T-helper 2 cell treated with Interferon-gamma antibody and Interleukin-4, amounts not matched to agents 100 ng/mL and 5 ng/mL, for 36 hours (primary cell): ENCODE results near the gene PPP3CA. TPM values are rescaled to one million over a fixed set of nuclear protein-coding genes. Genes with fewer than 3 reads are reported as not detected.

ENCODE experiments used
- intact Hi-C: fragments of 100-400 bp; cut with micrococcal nuclease; formaldehyde crosslinking; loops from one replicate; pipeline ENCODE4 v1.15.1; 2023
- total RNA-seq: library from RNA; stranded (reverse); gene quantifications from 2 replicates; pipeline ENCODE4 v1.2.3, GENCODE V29; 2022

The PPP3CA gene
- total RNA-seq, 1 donor from 2014 or later, result 19.9 TPM

DNA sequence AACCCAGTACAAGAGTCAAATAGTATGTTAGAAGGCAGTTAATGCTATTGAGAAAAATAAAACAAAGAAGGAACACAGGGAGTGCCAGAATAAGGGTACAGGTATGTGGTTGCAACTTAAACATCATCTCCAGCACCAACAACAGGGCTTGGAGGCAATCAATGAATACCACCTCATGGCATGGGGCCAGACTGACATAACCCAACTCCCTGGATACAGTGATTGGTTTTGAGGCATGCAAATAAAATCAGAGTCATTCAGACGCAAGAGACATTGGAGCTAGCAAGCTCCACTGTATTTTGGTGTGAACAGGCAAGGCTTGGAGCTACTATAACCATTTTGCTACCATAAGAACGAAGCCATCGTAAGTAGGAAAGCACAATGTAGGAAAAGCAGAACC, 56.7 kb downstream of the PPP3CA start:
- intact Hi-C loops, result no loop called here

DNA sequence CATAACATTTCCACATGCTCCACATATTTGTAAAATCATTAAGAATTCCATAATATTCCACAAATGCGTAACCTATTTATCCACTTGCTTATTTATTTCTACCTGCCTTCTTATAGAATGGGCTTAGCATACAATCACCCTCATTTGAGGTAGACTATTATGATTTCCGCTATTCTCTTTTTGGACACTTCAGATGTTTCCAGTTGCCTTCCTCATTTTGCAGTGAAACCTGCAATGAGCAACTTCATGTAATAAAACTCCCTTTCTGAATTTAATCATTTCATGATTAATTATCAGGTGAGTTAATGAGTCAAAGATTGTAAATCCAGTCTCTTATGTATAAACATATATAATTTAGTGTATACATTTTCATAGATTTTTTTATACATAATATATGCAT, 58.0 kb downstream of the PPP3CA start:
- intact Hi-C loops, result no loop called here

DNA sequence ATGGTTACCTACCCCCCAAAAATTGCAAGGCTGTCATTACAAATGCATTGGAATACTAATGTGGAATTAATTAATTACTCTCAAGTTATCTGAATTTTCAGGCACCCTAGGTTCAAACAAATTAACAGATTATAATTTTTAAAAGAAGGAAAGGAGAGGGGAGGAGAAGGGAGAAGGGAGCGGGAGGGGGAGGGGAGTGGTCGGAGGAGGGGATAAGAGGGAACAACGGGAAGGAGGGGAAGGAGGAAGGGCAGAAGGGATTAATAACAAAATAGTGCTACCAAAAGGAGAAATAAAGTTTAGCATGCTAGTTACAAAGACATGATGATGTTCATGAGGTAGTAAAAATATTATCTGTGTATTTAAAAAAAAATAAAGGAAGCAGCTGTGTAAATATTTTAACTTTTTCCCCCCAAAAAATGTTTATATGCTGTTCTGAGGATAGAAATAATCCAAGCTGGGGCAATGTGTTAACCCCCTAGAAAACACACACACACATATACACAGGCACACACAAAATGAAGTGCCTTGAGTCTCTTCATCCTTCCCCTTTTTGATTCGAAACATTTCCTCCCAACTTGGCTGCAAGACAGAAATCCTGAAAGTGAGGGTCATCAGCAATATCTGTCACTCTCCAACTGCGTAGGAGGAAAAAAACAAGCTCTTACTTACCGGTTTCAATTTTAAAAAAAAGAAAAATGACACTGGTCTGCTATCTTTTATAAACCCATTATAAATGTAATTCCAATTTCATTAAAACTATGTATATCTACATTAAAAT, 58.8 kb downstream of the PPP3CA start:
- intact Hi-C loops, result no loop called here

DNA sequence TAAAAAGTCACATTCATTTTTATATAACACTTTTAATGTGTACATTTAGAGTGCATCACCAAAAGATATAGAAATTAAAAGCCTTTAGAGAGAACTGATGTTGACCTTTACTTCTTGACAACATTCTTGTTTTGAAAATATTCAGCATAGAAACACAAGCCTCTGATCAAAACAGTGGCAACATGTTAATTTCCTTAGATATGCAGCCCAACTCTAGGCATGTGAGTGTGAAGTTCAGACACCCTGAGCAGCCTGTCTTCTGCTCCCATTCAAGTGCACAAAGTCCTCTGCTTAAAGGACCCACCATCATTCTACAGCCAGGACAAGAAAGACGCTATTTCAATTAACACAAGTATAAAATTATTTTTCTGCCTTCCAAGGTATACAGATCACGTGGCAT, 60.0 kb downstream of the PPP3CA start:
- intact Hi-C loops, result no loop called here

DNA sequence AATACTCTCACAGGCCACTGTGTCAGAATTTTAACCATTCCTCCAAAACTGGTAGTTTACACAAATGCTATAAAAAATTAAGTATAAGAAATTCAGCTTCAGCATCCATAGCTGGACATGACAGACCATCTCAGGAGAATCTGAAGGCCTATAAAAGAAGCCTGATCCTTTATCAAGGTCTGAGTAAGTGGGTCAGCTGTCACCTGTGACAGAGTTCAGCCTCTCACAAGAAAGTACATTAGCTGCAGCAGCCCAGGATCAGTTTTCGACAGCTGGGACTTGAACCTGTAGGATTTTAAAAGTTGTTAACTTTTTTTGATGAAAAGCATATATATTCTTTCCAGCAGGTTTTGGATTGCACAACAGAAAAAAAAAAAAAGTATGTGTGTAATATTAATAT, 60.7 kb downstream of the PPP3CA start:
- intact Hi-C loops, result no loop called here

DNA sequence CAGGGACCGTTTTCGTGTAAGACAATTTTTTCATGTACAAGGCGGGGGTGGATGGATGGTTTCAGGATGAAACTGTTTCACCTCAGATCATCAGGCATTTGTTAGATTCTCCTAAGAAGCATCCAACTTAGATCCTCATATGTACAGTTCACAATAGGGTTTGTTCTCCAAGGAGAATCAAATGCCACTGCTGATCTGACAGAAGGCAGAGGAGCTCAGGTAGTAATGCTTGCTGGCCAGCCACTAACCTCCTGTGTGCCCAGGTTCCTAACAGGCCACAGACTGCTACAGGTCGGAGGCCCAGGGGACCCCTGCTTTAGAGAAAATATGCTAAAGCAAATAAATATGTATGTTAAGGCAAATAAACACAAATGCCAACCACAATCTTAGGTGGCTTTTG, 61.3 kb downstream of the PPP3CA start:
- intact Hi-C loops, result no loop called here

DNA sequence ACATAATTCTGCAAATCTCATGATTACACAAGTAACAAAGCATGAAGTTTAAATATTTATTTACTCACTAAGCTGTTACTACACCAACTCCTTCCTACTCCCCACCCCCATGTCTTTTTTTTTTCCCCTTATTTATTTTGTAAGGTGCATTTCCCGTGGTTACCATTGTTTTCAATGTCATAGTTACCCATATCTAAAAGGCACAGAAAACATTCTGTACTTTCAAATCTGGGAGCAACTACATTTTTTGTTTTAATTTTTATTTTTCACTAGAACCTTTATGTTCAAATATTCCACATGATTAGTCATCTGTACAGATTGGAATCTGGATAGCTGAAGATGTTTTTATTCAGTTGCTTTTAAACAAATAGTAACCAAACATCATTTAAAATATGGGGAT, 62.8 kb downstream of the PPP3CA start:
- intact Hi-C loops, result no loop called here

GRCh38 chr4:101283434-101283833, 63.9 kb downstream of the PPP3CA start:
- intact Hi-C loops, result loop anchor here (2.0 kb wide), 1 partner anchor 63 kb away; the partner anchor contains the start of gene PPP3CA

GRCh38 chr4:101282076-101282844, 65.1 kb downstream of the PPP3CA start:
- intact Hi-C loops, result loop anchor here (2.0 kb wide), 1 partner anchor 65 kb away; the partner anchor contains the start of gene PPP3CA

DNA sequence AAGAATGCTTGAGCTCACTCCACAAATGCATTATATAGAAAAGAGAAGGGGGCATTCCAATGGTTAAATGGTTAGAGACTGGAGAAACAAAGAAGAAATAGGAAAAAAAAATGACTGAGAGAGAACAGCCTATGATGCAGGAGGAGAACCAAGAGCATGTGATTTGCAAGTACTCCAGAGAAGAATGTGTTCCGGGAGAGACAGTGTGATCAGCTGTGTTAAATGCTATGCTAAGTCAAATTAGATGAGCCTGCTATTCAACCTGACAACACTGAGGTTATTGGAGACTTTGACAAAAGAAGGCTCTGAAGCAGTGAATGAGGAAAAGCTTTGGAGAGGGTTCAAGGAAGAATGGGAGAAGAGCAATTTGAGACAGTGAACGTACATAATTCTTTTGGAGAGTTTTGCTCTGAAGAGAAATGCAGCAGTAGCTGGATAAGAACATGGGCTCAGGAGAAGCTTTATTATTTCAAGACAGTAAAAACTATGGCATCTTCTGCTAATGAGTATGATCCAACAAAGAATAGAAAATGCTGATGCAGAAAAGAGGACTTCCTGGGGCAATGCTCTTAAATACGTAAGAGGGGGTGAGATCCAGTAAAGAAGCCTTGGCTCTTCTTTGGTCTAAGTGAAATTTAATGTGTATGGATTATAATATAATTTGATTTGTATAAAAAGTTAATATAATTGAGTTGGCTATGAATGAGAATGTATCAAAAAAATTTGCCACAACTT, 66.3 kb downstream of the PPP3CA start:
- intact Hi-C loops, result no loop called here

DNA sequence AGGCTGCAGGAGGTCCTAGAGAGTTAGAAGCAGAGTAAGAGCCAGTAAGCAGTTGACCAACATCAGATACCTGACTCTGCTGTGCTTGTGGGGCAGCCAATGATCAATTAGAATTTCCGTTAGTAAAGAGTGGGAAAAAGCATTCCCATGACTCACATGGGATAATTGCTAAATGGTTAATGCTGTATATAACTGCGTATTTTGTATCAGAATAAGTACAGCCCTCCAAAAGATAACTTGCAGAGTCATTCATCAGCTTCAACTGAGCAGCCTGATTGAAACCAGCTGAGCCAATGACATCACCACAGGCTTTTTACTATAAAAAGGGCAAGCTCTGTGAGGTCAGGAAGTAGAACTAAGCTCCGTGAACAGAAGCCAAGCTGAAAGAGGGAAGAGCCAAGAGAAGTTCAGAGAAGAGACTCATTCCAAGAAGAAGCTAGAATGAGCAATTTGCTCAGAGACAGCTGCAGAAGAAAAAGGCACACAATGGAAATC, 67.9 kb downstream of the PPP3CA start:
- intact Hi-C loops, result no loop called here

DNA sequence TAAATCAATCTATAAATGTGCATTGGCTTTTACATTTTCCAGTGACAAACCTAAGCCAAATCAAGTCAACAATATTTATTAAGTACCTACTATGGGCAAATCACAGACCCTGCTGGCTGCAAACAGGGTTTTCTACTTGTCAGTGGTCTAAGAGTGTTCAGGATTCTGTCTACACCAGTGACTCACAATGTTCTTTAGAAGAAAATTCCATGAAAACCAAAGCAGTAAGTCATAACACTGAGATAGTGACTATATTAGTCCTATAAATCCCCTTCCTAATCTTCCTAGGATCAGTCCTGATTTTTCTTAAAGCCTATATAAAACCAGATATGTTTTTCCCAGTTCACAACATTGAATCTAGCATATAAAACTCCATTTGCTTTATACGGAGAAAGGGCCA, 69.7 kb downstream of the PPP3CA start:
- intact Hi-C loops, result no loop called here

DNA sequence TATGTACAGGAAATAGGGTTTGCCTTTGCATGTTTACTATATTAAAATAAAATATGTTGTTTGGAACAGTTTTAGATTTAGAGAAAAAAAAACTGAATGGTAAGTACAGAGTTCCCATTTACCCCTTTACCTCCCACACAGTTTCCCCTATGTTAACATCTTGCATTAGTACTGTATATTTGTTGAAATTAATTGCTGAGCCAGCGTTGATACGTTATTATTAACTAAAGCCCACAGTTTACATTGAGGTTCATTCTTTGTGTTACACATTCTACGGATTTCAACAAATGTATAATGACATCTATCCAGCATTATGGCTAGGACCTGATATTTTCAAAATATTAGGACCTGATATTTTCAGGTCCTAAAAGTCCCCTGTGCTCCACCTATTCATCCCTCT, 70.7 kb downstream of the PPP3CA start:
- intact Hi-C loops, result no loop called here

DNA sequence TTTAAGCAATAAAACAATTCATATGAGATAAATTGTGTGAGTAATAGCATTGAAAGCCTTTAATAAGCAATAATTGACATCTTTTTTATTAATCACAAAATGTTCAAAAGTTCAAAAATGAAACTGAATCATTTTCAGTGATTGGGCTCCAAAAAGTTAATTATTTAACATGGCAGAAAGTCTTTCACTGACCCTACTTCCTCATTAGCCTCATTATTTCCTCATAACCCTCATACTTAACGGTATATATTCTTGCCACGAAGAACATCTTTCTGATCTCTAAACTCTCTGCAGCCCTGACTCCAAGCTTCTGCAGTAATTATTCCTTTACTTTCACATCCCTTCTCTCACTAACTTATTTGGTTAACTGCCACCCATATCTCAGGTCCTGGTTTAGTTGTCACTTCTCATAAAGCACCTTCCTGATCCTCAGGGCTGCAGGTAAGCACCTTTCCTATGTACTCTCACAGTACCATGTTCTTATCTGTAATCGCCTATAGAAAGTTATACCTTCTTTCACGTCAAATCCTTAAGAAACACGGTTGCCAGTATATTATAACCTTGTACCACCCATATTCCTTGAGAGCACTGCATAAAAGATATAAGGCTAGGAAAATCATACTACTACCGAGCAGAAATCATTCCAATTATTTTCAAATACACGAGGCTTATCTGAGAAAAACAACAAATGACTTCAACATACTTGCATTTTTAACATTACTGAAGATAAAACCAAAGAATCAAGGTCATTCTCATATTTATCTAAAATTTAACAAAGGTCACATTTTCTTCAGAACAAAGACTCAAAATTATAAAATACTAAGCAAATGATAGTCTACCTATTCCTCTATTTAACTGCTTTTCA, 72.2 kb downstream of the PPP3CA start:
- intact Hi-C loops, result no loop called here

DNA sequence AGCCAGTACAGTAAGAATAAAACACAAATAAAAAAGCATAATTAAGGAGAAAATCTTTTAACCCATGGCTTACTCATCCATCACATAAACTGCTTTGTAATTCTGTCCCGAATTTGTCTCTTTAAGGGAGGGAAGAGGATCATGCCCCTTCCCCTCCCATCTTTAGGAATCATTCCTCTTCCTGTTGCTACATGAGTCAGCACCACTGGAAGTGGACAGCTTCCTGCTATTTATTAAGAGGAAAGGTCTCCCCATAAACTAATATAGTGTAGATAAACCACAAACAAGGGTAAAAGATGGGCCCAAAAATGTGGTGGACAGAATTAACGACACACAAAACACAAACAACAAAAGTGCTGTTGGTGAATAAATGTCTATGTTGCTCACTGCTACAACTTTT, 75.8 kb downstream of the PPP3CA start:
- intact Hi-C loops, result no loop called here

DNA sequence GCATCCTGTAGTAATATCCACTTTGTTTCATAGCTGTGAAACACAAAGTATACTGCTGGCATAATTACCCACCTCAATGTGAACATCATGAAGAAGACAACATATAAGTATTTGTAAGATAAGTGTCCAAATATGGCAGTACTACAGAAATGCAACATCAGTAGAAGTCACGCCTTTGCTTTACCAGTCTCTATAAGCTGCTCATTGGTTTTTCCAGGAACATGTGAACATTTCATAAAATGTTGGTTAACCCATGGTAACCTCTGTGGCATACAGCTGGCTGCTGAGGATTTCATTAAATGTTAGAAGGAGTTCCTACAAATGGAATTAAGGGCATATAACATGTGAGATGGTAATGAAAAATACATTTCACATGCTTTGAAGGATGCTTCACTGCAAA, 77.6 kb downstream of the PPP3CA start:
- intact Hi-C loops, result no loop called here

DNA sequence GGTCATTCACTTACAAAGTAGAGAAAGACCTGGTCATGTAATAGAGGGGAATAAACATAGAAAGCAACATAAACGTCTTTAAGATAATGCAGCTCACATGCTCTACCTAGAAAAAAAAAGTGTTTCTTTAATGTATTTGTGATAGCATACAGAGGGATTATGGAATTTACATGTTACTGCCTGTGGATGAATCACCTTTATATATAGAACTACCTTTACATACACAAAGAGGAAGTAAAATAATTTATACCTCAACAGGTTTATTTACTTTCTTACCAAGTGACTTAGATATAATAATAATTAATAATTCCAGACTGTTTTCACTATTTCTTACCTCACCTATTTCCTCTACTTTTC, 81.5 kb downstream of the PPP3CA start:
- intact Hi-C loops, result no loop called here

- intact Hi-C loops, result no loop called here
Observed at GRCh38 chr4:101264993-101265815, 82.1 kb downstream of the PPP3CA start.

DNA sequence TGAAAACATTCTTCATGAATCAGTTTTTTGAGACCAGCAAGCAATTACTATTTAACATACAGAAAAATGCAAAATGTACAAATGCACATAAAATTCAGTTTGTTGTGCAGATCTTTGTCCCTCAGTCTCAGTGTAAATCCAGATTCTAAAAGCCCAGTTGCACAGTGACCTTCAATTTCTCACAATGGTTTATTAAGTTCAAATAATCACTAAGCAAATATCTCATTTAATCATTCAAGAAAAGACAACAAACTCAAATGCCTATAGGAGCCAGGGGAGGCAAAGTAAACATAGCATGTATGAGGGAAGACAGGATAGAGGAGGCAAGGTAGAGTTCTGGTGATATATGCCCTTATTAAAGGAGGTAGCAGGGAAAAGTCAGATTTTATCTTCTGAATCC, 82.8 kb downstream of the PPP3CA start:
- intact Hi-C loops, result no loop called here

DNA sequence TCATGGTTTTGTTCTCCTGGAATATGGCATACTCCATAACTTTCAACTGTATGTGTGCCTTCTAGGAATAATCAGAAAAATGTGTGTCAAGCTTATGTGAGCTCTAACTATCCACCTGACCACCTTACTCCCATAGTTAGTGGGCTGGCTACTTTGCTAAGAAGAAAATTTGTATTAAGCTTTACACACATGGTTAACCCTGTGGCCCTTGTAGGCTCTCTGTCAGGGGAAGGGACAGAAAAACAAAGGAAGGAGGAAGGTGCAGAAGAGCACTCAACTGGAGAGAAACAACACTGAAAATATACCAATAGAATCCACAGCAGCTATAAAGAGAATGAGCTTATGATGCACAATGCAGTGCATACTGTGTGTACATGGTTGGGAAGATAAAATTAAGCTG, 84.6 kb downstream of the PPP3CA start:
- intact Hi-C loops, result no loop called here
